ENCODE data around the gene FYN. TPM values are rescaled to one million over a fixed set of nuclear protein-coding genes. Genes with fewer than 3 reads are reported as not detected.
A peak's percentile ranks its signal among the peaks of the same experiment; 100 is the strongest.

The FYN gene
- total RNA-seq, 2 experiments from 2014 or later, result 201 to 208 TPM

- H3K36me3 Mint-ChIP-seq (ENCODE audit: low read depth), result peaks cover 48% of the 10 kb centered on the region
- no peak for DNase-seq
- peaks cover 4% of the 10 kb centered on the region for H3K4me1 Mint-ChIP-seq
- ChIA-PET POLR2A (no interaction called here), CTCF (interaction anchor here (1.2 kb wide), 1 partner anchor 10 kb away, joined by 3 read pairs; no protein-coding TSS in a partner anchor)
- H3K27me3 Mint-ChIP-seq, result no peaks in the 10 kb centered on the region
- no peak overlapping the region for H3K4me3 Mint-ChIP-seq
- no peaks in the 10 kb centered on the region for H3K9me3 Mint-ChIP-seq
- peak overlapping the region; percentile 23 for H3K27ac Mint-ChIP-seq
These were observed 206.4 kb downstream of the FYN start for GRCh38 chr6:111666847-111667246.

GRCh38 chr6:111664565-111665030 is 208.7 kb downstream of the FYN start:
- Mint-ChIP-seq H3K4me3 (no peak overlapping the region), H3K27ac (peak overlapping the region; percentile 10), H3K27me3 (no peaks in the 10 kb centered on the region), H3K4me1 (peaks cover 4% of the 10 kb centered on the region), H3K36me3 (ENCODE audit: low read depth) (peaks cover 44% of the 10 kb centered on the region), H3K9me3 (no peaks in the 10 kb centered on the region)
- no peak for DNase-seq
- ChIA-PET POLR2A (no interaction called here), CTCF (no interaction called here)

- Mint-ChIP-seq H3K9me3 (no peaks in the 10 kb centered on the region), H3K4me3 (no peak overlapping the region), H3K27me3 (no peaks in the 10 kb centered on the region), H3K4me1 (peaks cover 4% of the 10 kb centered on the region), H3K36me3 (ENCODE audit: low read depth) (peaks cover 40% of the 10 kb centered on the region), H3K27ac (no peak overlapping the region)
- POLR2A ChIA-PET, result interaction anchor here (0.6 kb wide), 1 partner anchor 270 kb away, joined by 3 read pairs; no protein-coding TSS in a partner anchor
- DNase-seq, result no peak
- CTCF ChIA-PET, result interaction anchor here (1.0 kb wide), 1 partner anchor 405 kb away, joined by 4 read pairs; a partner anchor contains a TSS
These were observed 209.3 kb downstream of the FYN start for GRCh38 chr6:111663692-111664564.

DNA sequence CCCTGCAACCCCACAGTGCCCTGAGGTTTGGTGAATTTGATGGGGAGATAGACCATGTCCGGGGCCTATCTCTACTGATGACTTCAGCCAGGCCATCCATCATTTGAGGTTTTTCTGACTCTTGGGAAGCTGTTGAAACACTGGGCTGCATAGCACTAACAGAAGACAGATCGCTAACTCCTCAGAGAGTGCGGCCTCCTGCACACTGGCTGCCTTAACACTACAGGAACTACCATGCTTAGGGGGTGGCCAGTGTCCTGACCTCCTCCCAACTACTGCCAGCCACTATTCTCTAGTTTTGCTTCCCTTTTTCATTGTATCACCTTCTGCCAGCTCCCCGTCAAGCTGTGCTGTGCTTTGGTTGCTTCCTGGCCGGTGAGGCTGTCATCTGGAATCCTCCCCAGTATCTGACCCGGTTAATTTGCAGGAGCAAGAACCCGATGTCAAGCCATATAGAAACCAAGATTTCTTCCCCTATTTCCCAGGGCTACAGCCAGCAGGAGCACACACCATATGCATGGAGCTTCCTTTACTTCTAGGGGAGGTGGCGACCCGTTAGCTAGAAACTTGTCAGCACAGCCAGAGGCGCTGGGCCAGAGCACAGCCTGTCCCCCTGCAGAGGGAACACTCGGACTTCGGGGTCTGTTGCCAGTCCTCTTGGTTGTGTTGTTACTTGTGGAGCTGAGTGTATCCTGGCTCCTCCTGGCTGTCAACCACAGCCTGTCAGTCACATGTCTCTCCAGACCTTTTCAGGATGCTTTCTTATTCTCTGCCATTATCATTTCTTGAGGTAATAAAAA is 210.3 kb downstream of the FYN start:
- POLR2A ChIA-PET, result interaction anchor here (0.6 kb wide), 1 partner anchor 269 kb away, joined by 3 read pairs; no protein-coding TSS in a partner anchor
- no peak overlapping the region for H3K27ac Mint-ChIP-seq

DNA sequence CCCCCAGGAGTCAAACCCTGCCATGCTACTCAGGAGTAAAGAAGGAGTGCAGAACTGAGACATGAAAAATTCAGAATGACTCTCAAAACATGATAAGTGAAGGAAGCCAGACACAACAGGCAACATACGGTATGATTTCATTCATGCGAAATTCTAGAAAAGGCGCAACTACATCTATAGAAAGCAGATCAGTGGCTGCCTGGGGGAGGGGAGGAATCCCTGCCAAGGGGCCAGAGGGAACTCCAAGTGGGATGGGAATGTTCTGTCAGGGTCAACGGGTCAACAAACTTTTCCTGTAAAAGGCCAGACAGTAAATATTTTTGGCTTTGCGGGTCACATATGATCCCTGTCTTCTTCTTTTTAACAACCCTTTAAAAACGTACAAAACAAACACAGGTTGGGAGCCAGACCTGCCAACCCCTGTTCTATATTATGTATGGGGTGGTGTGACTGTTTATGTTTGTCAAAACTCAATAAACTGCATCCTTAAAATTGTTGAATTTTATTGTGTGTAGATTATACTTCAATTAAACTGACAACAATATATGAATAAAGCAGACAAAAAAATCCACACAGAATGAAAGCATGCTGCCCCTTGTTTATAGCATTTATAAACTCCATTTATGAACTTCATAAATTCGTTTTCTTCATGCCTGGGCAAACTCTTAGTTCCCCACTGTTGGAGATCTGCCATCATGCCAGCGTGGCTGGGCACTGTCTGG is 211.0 kb downstream of the FYN start:
- Mint-ChIP-seq H3K9me3 (no peaks in the 10 kb centered on the region), H3K4me3 (no peak overlapping the region), H3K36me3 (ENCODE audit: low read depth) (peaks cover 24% of the 10 kb centered on the region), H3K27ac (no peak overlapping the region), H3K27me3 (no peaks in the 10 kb centered on the region), H3K4me1 (peaks cover 2% of the 10 kb centered on the region)
- no peak for DNase-seq
- ChIA-PET POLR2A (no interaction called here), CTCF (no interaction called here)

More for the DNA sequence above, 210.3 kb downstream of the FYN start:
- DNase-seq, result no peak
- Mint-ChIP-seq H3K27me3 (no peaks in the 10 kb centered on the region), H3K4me3 (no peak overlapping the region), H3K9me3 (no peaks in the 10 kb centered on the region), H3K36me3 (ENCODE audit: low read depth) (peaks cover 31% of the 10 kb centered on the region), H3K4me1 (peaks cover 2% of the 10 kb centered on the region)
- CTCF ChIA-PET, result interaction anchor here (1.0 kb wide), 1 partner anchor 404 kb away, joined by 4 read pairs; a partner anchor contains a TSS

DNA sequence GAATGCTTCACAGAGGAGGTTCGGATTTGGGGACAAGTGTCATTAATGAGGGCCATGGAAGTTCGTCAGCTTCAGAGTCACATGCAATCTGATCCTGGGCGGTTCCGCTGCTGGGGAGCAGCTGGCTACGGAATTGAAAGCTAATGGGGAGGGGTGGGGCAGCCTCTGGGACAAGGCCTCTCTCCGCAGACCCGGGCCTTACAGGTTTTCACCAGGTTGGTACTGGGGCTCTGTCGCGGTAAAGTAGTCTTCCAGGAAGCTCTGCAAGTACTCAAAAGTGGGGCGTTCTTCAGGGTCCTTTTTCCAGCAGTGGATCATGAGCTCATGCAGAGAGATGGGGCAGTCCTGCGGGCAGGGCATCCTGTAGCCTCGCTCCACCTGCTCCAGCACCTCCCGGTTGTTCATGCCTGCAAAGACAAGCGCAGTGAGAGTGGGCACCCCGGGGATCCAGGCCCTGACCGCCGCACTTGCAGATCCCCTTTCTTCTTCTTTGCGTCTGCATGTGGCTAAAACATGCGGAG is 211.7 kb downstream of the FYN start:
- POLR2A ChIA-PET, result no interaction called here
- Mint-ChIP-seq H3K4me1 (peaks cover 2% of the 10 kb centered on the region), H3K4me3 (no peak overlapping the region), H3K36me3 (ENCODE audit: low read depth) (peaks cover 19% of the 10 kb centered on the region), H3K27me3 (no peaks in the 10 kb centered on the region), H3K9me3 (no peaks in the 10 kb centered on the region), H3K27ac (no peak overlapping the region)
- no peak for DNase-seq
- CTCF ChIA-PET, result no interaction called here

GRCh38 chr6:111660531-111660930 is 212.7 kb downstream of the FYN start:
- Mint-ChIP-seq H3K27me3 (no peaks in the 10 kb centered on the region), H3K27ac (no peak overlapping the region), H3K4me3 (no peak overlapping the region), H3K36me3 (ENCODE audit: low read depth) (peaks cover 22% of the 10 kb centered on the region), H3K4me1 (peaks cover 2% of the 10 kb centered on the region), H3K9me3 (no peaks in the 10 kb centered on the region)
- DNase-seq, result no peak
- ChIA-PET POLR2A (no interaction called here), CTCF (no interaction called here)

DNA sequence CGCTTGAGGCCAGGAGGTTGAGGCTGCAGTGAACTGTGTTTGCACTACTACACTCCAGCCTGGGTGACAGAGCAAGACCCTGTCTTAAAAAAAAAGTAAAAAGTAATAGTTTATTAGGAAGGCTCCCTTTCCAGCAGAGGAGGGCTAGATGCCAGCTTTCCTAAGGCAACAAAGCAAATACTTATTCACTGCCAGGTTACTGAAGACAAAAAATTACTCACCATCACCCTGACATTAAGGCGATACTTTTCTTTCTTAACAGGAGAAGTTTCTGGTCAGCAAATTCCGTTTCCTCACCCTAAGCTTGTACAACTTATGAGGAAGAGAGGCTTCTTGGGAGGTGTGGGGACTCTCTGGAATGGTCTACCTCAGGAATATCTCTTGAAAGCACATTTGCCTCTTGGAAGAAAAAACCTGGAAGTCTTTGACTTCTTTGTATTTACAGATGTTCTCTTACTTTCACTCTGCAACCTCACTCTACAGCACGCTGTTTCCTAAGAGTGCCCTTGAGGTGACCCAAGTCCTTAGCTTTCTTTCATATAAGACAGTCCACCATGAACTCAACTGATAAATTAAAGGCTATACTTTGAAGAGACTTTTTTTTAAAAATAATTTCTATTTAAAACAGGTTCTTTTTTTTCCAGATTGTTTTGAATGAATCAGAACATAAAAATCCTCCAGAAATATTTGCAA is 214.6 kb downstream of the FYN start:
- ChIA-PET CTCF (interaction anchor here (0.6 kb wide), 1 partner anchor 429 kb away, joined by 3 read pairs; no protein-coding TSS in a partner anchor), POLR2A (no interaction called here)
- Mint-ChIP-seq H3K27ac (no peak overlapping the region), H3K36me3 (ENCODE audit: low read depth) (peaks cover 18% of the 10 kb centered on the region), H3K4me1 (no peaks in the 10 kb centered on the region), H3K27me3 (no peaks in the 10 kb centered on the region), H3K9me3 (no peaks in the 10 kb centered on the region), H3K4me3 (no peak overlapping the region)
- no peak for DNase-seq

DNA sequence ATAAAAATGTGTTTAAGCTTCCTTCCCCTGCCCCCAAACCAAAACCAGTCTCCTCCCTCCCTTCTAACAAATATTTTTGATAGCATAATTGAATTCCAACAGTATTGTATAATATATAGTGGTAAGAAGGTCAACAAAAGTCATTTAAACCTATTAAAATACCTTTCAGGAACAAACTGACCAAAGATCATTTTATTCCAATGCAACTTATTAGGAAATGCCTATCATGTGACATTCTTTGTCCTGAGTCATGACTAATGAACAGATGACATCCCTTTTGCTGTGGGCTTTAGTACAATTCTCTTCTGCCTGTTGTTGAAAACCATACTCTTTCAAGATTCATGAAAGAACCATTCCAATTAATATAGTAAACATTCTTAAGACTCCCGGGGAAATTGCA is 216.1 kb downstream of the FYN start:
- no peak for DNase-seq
- no peaks in the 10 kb centered on the region for H3K4me1 Mint-ChIP-seq
- no peak overlapping the region for H3K4me3 Mint-ChIP-seq
- H3K9me3 Mint-ChIP-seq, result no peaks in the 10 kb centered on the region
- peaks cover 16% of the 10 kb centered on the region for H3K36me3 Mint-ChIP-seq (ENCODE audit: low read depth)
- H3K27ac Mint-ChIP-seq, result no peak overlapping the region
- CTCF ChIA-PET, result no interaction called here
- no peaks in the 10 kb centered on the region for H3K27me3 Mint-ChIP-seq
- POLR2A ChIA-PET, result no interaction called here

DNA sequence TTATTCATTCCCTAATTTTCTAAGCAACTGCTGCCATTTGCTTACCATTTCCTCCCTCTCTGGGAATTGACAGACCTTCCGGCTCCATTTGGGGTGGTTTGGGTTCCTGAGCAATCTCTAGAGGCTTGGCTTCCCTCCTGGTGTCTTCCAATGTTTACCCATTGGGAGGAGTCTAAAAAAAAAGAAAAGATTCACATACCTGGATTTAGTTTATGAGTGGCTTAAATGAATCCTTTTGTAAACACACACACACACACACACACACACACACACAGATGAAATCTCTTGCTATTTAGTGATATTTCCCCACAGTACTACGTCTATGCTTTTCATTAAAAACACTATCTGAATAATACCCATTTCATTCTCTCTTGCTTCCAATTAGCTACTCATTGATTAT is 219.3 kb downstream of the FYN start:
- Mint-ChIP-seq H3K27me3 (no peaks in the 10 kb centered on the region), H3K9me3 (no peaks in the 10 kb centered on the region), H3K36me3 (ENCODE audit: low read depth) (peaks cover 8% of the 10 kb centered on the region), H3K4me3 (no peak overlapping the region), H3K4me1 (no peaks in the 10 kb centered on the region), H3K27ac (no peak overlapping the region)
- no peak for DNase-seq
- CTCF ChIA-PET, result no interaction called here
- POLR2A ChIA-PET, result no interaction called here

DNA sequence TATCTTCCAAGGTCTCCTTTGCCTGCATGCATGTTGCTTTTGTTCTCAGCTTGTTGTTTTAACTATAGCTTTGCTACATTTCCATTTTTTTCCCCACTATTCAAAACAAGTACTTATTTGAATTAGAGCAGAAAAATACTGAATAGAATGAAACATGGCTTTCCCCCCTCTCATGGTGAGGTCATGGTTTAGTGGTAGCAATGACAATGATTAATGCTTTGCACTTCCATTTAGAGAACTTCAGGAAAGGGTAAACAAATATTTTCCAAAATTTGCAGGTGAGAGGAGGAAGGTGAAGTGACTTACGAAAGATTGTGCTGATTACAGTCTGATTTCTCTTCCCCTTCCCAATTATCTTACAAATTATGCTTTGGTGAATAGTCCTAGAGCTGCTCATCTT is 219.8 kb downstream of the FYN start:
- CTCF ChIA-PET, result no interaction called here
- Mint-ChIP-seq H3K4me3 (no peak overlapping the region), H3K4me1 (no peaks in the 10 kb centered on the region), H3K9me3 (no peaks in the 10 kb centered on the region), H3K27ac (no peak overlapping the region), H3K36me3 (ENCODE audit: low read depth) (peaks cover 8% of the 10 kb centered on the region), H3K27me3 (no peaks in the 10 kb centered on the region)
- POLR2A ChIA-PET, result no interaction called here
- no peak for DNase-seq

DNA sequence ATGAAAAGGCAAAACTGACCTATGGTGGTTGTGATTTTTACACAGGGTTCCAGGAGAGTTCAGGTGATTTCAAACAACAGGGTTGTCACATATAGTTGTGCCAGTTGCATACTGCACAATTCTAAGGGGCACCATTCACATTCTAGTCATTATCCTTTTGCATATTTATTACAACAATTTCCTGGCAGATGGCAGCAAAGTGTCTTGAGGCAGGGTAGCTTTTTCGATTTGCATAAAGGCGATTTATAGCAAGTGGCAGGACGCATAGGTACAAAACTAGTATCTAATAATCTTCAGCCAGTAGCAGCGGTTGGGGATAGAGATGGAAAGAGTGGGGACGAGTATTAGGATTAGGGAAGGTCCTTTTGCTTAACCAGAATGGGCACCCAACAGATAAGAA is 221.1 kb downstream of the FYN start:
- Mint-ChIP-seq H3K27me3 (no peaks in the 10 kb centered on the region), H3K27ac (no peak overlapping the region), H3K4me3 (no peak overlapping the region), H3K36me3 (ENCODE audit: low read depth) (peaks cover 8% of the 10 kb centered on the region), H3K9me3 (no peaks in the 10 kb centered on the region), H3K4me1 (no peaks in the 10 kb centered on the region)
- DNase-seq, result no peak
- ChIA-PET CTCF (no interaction called here), POLR2A (no interaction called here)

All from activated CD4-positive, alpha-beta memory T cell treated with anti-CD3 and anti-CD28 coated beads, Interleukin-2, amount 10 ng/mL, durations not matched to agents 7 days and 5 days (primary cell).